NCI-H524 (cell line): ENCODE data around the gene ADAMTS16.

Source experiments
- DNase-seq, 2 experiments: peaks; one replicate each; lab custom pipeline; 2025; lab: John Stamatoyannopoulos, UW

ADAMTS16 gene

DNA sequence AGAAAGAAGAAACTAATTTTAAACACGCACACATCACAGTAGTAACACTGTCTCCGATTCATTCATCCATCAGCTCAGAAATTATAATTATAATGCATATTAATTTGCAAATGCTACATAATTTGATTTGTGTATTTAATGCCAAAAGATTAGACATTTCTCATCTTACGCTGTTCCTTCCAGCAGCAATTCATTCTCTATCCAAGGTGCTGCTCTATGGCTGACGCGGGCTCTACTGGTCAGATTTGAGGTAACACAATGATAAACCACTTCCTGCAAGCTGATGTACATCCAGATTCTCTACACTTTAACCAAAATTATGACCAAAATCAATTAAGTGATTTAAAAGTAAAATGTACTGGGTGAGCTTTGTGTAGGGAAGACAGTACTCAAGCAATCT lies 204.5 kb downstream of the ADAMTS16 start:
- DNase-seq = no peak

DNA sequence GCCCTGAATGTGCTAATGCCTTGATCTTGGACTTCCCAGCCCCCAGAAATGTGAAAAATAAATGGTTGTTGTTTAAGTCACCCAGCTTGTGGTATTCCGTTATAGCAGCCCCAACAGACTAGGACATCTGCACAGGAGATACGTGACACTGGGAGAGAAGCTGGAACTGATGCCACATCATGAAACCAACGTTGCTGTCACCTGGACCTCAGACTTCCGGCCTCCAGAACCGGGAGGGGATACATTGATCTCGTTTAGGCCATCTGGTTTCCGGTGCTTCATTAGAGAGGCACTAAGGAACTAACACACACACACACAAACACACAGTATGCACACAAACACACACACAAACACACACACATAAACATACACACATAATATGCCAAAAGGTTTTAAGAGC lies 207.3 kb downstream of the ADAMTS16 start:
- DNase-seq = no peak

DNA sequence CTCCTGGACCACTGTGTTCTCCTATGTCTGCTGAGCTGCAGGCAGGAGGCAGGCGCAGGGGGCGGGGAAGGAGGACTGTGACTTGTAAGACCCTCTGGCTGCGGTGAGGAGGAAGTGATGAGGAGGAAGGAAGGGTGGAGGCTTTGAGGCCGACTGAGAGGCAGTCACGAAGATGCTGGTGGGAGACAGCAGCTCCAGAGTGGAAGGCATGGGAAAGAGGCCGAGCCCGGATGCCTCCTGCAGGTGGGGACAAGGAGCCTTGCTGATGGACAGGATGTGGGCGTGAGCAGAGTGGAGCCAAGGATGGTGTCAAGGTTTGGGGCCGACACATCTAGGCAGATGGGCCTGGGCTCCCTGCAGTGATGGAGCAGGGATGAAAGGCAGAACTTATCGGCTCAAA lies 208.0 kb downstream of the ADAMTS16 start:
- no peak for DNase-seq

DNA sequence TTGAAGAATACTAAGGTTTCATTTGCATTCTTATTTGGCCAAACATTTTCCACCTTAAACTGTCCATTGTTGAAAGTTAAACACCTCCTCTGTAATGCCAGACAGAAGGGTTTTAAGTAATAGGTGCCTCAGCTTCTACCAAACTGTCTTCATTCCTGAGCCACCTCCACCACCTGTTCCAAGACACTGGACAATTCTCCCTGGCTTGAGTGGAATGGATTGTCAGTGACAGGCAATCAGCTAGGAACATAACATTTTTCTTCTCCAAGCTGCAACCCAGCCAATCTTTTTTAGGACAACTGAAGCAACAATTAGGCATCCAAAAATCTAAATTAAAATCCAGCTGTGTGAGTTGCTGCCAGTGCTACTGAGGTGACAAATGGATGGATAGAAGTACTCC lies 208.4 kb downstream of the ADAMTS16 start:
- no peak for DNase-seq

DNA sequence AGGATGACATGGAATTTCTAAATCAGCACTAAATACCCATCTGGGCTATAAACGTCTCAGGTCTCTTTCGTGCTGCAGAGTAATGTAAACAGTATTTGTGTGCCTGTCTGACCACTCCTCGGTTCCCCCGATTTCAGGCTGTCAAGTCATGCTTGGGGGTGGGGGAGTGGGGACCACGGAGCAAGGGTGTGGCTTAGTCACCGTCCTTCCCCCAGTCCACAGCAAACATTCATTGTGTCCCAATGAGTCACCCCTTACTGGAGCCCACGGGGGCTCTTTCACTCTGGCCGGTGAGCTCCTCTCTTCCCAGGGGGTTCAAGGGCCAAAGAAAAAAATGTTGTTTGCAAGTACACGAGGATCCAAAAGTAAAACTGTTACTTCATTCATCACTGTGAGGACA lies 210.0 kb downstream of the ADAMTS16 start:
- DNase-seq = no peak

DNA sequence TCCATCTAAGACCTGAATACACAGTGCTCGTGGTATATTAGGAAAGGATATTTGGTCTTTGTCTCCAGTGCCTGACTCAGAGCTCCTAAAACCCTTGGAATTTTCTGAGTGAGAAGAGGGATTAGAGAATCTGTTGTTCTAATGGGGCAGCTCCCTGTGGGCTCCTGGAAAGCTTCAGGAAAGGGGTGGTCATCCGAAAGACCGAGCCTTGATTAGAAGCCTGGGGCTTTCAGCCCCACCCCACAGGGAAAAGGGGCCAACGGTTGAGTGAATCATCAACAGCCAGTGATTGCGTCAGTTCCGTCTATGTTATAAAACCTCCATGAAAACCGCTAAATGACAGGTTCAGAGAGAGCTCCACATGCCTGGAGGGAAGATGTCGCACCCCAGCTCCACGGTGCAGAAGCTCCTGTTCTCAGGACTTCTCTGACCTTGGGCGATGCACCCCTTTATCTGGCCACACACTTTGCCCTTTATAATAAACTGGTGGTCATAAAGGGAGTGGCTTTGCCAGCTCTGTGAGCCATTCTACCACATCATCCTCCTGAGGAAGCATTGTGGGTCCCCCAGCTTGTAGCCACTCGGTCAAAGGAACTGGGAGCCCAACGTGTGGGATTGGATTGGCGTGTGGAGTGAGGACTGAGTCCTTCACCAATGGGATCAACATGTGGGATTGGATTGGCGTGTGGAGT lies 211.3 kb downstream of the ADAMTS16 start:
- no peak for DNase-seq

DNA sequence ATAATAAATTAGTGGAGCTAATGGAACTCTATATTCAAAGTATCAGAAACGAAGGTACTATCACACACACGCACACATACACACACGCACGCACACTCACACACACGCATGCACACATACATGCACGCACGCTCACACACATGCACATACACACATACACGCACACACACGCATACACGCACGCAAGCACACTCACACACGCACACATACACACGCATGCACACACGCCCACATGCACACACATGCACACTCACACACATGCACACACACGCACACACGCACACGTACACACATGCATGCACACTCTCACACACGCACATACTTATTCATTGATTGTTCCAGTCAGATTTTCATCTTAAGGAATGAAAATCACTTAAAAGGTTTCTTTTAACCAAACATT lies 212.5 kb downstream of the ADAMTS16 start:
- DNase-seq = no peak

DNA sequence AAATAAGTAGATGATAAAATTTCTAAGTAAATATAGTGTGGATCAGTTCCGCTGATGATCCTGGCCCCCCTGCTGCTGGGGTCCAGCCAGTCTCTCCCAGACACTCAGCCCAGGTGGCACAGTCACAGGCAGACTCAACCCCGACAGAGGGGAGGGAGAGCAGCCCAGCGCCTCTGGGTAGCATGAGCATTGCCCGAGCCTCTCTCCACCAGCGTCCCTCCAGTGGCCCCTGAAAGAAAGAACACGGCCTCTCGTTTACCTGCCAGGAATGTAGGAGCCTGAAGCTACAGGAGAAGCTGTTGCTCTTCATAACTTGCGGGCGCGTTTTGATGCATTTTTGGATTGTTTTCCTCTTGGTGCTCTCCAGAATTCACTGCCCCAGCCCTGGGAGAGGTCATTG lies 213.6 kb downstream of the ADAMTS16 start:
- no peak for DNase-seq

DNA sequence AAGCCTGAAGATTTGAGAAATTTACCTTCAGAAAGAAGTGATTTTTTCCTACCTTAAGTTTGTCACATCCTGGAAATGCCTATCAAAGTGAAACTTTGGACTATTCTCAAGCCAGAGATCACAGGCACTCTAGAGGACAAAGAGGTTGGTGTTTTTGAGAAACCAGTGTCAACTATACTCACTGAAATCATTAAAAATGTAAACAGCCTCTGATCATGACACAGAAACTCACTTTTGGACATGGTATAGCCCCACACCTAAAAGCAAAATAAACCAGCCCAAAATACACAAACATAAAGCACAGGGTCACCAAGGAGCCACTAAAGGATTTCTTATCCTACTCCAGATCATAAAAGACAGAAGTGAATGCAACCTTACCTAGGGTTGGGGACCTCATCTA lies 216.6 kb downstream of the ADAMTS16 start:
- DNase-seq = no peak

DNA sequence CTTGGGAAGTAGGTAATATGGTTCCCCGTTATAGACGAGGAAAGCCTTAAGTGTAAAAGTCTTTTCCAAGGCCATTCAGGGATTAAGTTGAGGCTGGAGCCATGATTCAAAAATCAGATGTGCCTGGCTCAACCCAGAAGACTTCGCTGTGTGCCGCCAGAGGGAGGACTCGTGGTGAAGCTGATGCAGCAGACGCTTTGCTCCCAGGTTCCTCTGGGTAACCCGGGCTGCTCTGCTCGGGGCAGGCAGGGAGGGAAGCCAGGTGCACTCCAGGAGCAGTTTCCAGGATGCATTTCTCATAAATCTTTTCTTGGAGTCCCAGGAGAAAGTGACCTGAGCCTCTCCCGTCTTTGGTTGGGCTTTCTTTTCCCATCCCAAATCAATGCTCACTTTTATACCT lies 219.5 kb downstream of the ADAMTS16 start:
- no peak for DNase-seq

DNA sequence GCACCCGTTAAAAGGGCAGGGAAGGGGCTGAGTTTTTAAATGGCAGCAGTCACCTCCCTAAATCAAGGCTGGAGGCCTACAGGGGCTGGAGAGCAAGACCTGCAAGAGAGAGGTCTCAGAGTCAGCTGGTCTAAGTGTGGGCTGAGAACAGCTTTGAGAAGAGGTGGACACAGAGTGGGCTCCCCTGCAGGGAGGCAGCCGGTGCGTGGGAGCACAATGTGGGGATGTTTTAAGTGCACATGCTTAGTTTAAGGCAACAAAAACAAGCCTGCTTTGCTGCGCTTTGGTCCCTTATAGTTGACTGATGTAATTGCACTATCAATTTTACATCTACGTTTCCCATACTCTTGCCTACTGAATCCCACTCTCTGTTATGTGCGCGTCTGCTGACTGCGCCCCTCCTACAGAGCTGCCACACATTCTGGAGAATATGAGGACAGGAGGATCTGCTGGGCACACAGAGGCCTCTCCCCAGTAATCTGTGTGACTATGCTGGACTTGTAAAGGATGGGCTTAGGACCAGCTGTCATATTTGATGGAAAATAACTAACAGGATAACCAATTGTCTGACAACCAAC lies 220.3 kb downstream of the ADAMTS16 start:
- DNase-seq = no peak

DNA sequence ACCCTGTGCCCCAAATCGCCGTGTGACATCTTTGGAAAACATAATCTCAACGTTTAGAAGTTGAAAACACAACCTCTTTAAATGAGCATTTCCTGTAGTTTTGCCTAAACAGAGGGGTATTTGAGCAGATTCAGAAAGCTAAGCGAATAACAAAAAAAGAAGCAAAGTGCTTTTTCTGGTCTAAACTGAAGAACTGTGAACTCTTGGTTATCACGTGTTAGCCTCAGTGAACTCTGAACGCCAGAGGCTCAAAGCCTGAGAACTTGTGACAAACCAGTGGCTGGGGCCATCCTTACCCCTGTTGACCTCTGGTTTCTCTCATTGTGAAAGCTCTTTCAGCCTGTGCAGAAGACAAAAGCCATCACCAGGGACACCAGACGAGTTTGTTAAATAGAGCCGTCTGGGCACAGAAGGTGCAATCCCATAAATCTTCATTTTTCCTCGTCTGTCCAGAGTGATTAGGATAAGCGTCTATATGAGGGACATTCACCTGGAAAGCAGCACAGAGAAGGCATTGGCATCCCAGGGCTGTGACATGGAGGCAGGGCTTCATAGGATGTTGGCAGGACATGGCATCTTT lies 220.9 kb downstream of the ADAMTS16 start:
- no peak for DNase-seq

DNA sequence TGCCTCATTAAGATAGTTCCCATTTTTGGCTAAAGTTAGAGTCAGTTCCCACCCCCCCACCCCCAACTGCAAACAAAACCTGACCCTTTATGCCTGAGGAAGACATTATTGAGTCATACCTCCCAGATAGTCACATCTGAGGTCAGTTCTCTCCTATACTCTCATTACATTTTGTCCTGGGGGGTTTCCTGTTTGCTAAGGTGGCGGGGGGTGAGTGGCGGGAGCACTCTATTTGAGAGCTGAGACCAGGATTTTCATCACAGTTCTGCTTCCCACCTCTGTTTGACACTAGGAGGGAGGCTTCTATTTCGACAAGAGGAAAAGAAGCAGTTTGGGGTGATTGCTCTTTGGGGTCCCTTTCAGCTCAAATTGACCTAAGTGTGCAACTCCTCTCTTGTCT lies 222.9 kb downstream of the ADAMTS16 start:
- no peak for DNase-seq

DNA sequence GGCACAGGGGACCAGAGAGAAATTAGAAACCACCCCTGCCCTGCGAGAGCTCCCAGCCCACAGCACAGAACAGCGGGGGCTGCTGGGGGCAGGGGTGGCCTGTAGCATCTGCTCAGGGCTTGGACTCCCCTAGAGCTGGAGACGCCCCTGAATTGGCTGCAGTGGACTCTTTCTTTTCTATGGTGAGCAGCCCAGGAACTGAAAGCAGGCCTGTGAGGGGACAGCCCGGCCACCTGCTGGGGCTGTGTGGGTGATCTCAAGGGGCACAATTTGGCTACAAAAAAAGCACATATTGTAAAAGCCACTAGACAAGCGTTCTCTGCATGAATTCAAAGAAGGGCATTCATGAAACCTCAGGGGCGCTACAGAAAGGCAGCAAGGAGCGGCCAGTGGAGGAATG lies 224.8 kb downstream of the ADAMTS16 start:
- no peak for DNase-seq

DNA sequence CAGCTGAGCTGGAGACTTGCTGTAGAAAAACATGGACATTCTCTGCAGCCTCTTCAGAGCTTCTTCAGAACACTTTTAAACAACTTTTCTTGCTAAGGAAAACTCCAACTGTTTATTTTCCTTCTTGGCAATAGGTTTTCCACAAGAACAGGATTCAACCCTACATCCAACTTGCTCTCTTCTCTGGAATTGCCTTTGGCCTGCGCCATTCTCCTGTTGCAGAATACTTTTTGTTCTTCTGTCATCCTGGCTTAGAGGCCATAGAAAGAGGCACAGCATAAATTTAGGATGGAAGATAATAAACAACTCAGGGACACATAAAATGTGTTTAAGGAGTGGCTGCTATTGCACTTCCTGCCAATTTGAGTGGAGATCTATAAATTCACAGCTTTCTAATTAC lies 227.6 kb downstream of the ADAMTS16 start:
- no peak for DNase-seq

DNA sequence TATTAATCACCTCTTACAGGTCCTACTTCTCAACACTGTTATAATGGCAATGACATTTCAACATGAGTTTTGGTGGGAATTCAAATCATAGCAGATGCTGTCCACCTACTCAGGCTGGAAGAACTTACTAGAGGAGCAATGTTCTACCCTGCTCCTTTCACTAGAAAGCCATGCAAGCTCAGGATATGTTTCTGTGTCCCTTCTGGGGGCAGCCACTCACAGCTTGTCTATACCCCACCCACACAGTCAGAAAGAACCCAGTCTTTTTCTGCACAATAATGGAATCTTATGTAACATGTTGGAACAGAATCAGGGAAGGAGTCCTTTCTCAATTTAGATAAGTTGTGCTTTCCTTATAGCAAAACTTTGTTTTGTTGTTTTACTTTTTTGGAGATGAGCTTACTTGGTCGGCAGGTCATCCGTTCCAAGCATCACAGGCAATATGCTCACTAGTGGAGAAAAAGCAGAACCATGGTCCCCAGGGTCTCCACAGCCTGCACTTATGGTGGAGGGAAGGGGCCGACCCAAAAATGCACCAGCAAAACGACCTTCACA lies 229.0 kb downstream of the ADAMTS16 start:
- DNase-seq = no peak
